Neural cell (in vitro differentiated cells): ENCODE results near the gene CRIM1. TPM values are rescaled to one million over a fixed set of nuclear protein-coding genes. Genes with fewer than 3 reads are reported as not detected.
"Not testable (repeated sequence)": the region's sequence is repeated elsewhere in the genome, so short reads cannot be mapped to it uniquely, and the experiment has no call there.

Experiments used
- H2AFZ ChIP-seq: fragments of 200-600, 300-800 bp; sonication (generic), shearing (Covaris generic); 2 replicates; pipeline ENCODE4 v1.6.0; 2014; ENCODE audit warnings: low read depth, mild to moderate bottlenecking, antibody characterized with exemption, low read length, moderate library complexity
- H3F3A ChIP-seq: fragments of 200-600 bp; shearing (Covaris generic); 2 replicates; pipeline ENCODE4 v1.6.1; 2016; ENCODE audit warnings: mild to moderate bottlenecking, moderate library complexity, mixed read lengths, antibody characterized with exemption, low read length; ENCODE audit not compliant: insufficient read depth, poor library complexity, severe bottlenecking
- H3K27ac ChIP-seq: fragments of 200-600, 300-800 bp; sonication (generic), shearing (Covaris generic); 2 replicates; pipeline ENCODE4 v1.5.1; 2014; ENCODE audit warnings: mild to moderate bottlenecking, low read length, moderate library complexity
- H3K27me3 ChIP-seq: fragments of 300-800, 200-600 bp; sonication (generic), shearing (Covaris generic); 2 replicates; pipeline ENCODE4 v1.6.0; 2014; ENCODE audit warnings: mild to moderate bottlenecking, low read depth, low read length, moderate library complexity; ENCODE audit not compliant: insufficient read depth
- H3K36me3 ChIP-seq: fragments of 300-800, 200-600 bp; sonication (generic), shearing (Covaris generic); 2 replicates; pipeline ENCODE4 v1.5.1; 2014; ENCODE audit warnings: mild to moderate bottlenecking, antibody characterized with exemption, low read length, moderate library complexity; ENCODE audit not compliant: insufficient read depth
- H3K4me2 ChIP-seq: fragments of 300-800, 200-600 bp; sonication (generic), shearing (Covaris generic); 2 replicates; pipeline ENCODE4 v1.6.0; 2014; ENCODE audit warnings: mild to moderate bottlenecking, low read length
- H3K4me3 ChIP-seq: fragments of 300-800, 200-600 bp; sonication (generic), shearing (Covaris generic); 2 replicates; pipeline ENCODE4 v1.5.1; 2014; ENCODE audit warnings: mild to moderate bottlenecking, low read length, moderate library complexity
- H3K79me2 ChIP-seq: fragments of 200-600 bp; shearing (Covaris generic); replicated peaks from 2 replicates; pipeline ENCODE4 v1.6.0; 2014; ENCODE audit warnings: mild to moderate bottlenecking, low read length, moderate library complexity; ENCODE audit not compliant: insufficient read depth
- H3K9ac ChIP-seq: fragments of 300-800, 200-600 bp; sonication (generic), shearing (Covaris generic); 2 replicates; pipeline ENCODE4 v1.6.1; 2016; ENCODE audit warnings: mild to moderate bottlenecking, low read length, mixed read lengths
- H3K9me2 ChIP-seq: fragments of 200-600 bp; shearing (Covaris generic); 2 replicates; pipeline ENCODE4 v1.6.1; 2016; ENCODE audit warnings: mild to moderate bottlenecking, low read length, mixed read lengths; ENCODE audit not compliant: insufficient read depth
- H3K9me3 ChIP-seq: fragments of 200-600, 300-800 bp; sonication (generic), shearing (Covaris generic); 2 replicates; pipeline ENCODE4 v1.6.1; 2016; ENCODE audit warnings: mild to moderate bottlenecking, mixed run types, low read length, moderate library complexity, mixed read lengths
- H4K20me1 ChIP-seq: fragments of 200-600 bp; shearing (Covaris generic); 2 replicates; pipeline ENCODE4 v1.6.1; 2016; ENCODE audit warnings: mild to moderate bottlenecking, mixed run types; ENCODE audit not compliant: insufficient read depth
- EP300 ChIP-seq: fragments of 450-650 bp; conservative IDR thresholded peaks from 2 replicates; pipeline ENCODE4 v1.6.1; 2014; ENCODE audit warnings: antibody characterized with exemption, mild to moderate bottlenecking, moderate library complexity; ENCODE audit not compliant: poor library complexity, severe bottlenecking
- EZH2 ChIP-seq: fragments of 200-600, 300-800 bp; shearing (Covaris generic), sonication (generic); IDR thresholded peaks from 2 replicates; pipeline ENCODE4 v1.6.1; 2014; ENCODE audit warnings: antibody characterized with exemption, low read length, borderline replicate concordance, mild to moderate bottlenecking; ENCODE audit not compliant: insufficient read depth, poor library complexity, severe bottlenecking
- MXI1 ChIP-seq: fragments of 450-650 bp; conservative IDR thresholded peaks from 2 replicates; pipeline ENCODE4 v1.6.1; 2014; ENCODE audit warnings: antibody characterized with exemption, mild to moderate bottlenecking; ENCODE audit not compliant: poor library complexity, severe bottlenecking
- POLR2AphosphoS5 ChIP-seq: IDR thresholded peaks from 2 replicates; pipeline ENCODE4 v1.6.1; 2012
- RAD21 ChIP-seq: fragments of 450-650 bp; conservative IDR thresholded peaks from 2 replicates; pipeline ENCODE4 v1.6.1; 2014; ENCODE audit warnings: antibody characterized with exemption, mild to moderate bottlenecking, moderate library complexity
- SMC3 ChIP-seq: fragments of 450-650 bp; conservative IDR thresholded peaks from 2 replicates; pipeline ENCODE4 v1.6.1; 2014; ENCODE audit warnings: antibody characterized with exemption, mild to moderate bottlenecking, moderate library complexity; ENCODE audit not compliant: poor library complexity
- TAF1 ChIP-seq: IDR thresholded peaks from 2 replicates; pipeline ENCODE4 v1.6.1; 2012; ENCODE audit warnings: low read depth
- polyA minus RNA-seq: library from RNA; depleted of rRNA, polyadenylated mRNA; stranded (reverse); fragments of >200 nt; gene quantifications from 2 replicates; pipeline ENCODE4 v1.2.3, GENCODE V29; 2014
- polyA plus RNA-seq: library from polyadenylated mRNA; depleted of rRNA; stranded (reverse); fragments of >200 nt; gene quantifications from 2 replicates; pipeline ENCODE4 v1.2.3, GENCODE V29; 2014
- TF ChIP-seq, protein P1 (sequence below): fragments of 450-650 bp; IDR thresholded peaks from 2 replicates; pipeline ENCODE4 v1.5.1; 2014; ENCODE audit warnings: antibody characterized with exemption, mild to moderate bottlenecking, moderate library complexity; ENCODE audit not compliant: poor library complexity, severe bottlenecking
- TF ChIP-seq, protein P2 (sequence below): IDR thresholded peaks from 2 replicates; pipeline ENCODE4 v1.6.1; 2012; ENCODE audit warnings: borderline replicate concordance

The CRIM1 gene
- polyA plus RNA-seq (6.7 and 6.8 TPM in 2 replicates), polyA minus RNA-seq (14.8 and 18.3 TPM in 2 replicates)

DNA sequence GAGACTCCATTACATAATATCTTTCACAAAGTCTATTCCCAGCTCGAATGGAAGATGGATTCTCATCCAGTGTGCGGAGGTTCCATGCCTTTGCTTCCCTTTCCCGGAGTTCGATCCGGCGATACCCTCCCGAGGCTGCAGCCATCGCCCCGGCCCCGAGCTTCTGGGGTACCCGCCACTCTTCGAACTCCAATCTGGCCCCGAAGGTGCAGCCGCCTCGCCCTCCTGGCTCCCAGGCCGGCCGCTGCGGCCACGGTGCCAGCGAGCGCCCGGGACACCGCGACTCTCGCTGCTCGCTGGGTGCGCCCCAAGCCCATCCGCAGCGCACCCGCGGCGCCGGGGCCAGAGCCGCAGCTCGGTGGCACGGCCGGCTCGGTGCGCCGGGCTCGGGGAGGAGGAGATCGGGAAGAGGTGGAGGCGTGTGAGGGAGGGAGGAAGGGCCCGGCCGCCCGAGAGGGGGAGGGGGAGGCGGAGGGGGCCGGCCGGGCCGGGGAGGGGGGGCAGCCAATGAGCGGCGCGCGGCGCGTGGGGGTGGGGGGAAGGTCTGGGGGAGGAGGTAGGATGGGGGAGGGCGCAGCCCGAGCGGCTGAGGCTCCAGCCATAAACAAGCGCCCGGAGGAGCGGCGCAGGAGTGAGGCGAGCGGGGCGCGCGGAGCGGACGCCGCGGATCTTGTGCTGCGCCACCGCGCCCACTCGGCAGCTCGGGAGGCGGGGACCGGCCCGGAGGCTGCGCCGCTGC, at the start of gene CRIM1:
Gene CRIM1, plus strand, starts transcription at position 628 of the 739 bp plus-strand sequence. CDS start 515 bp downstream, outside the sequence.
- Histone ChIP-seq H3K9me3 (no peaks in the 10 kb centered on the region), H4K20me1 (no peaks in the 10 kb centered on the region), H3K27ac (peak within 1 kb of the TSS; percentile 38), H3F3A (peaks cover 13% of the 10 kb centered on the region), H3K9ac (peak within 1 kb of the TSS; percentile 67), H3K4me3 (peak within 1 kb of the TSS; percentile 91), H3K27me3 (no peaks in the 10 kb centered on the region), H3K4me2 (peak within 1 kb of the TSS; percentile 76), H3K9me2 (no peaks in the 10 kb centered on the region), H3K36me3 (no peaks in the 10 kb centered on the region), H2AFZ (peak within 1 kb of the TSS; percentile 49), H3K79me2 (peaks cover 11% of the 10 kb centered on the region)
- TF ChIP-seq EZH2 (no peak), RAD21 (no peak), SMC3 (peak; percentile 28), MXI1 (no peak), TAF1 (no peak), EP300 (no peak), POLR2AphosphoS5 (no peak)
- TF ChIP-seq, protein P1, sequence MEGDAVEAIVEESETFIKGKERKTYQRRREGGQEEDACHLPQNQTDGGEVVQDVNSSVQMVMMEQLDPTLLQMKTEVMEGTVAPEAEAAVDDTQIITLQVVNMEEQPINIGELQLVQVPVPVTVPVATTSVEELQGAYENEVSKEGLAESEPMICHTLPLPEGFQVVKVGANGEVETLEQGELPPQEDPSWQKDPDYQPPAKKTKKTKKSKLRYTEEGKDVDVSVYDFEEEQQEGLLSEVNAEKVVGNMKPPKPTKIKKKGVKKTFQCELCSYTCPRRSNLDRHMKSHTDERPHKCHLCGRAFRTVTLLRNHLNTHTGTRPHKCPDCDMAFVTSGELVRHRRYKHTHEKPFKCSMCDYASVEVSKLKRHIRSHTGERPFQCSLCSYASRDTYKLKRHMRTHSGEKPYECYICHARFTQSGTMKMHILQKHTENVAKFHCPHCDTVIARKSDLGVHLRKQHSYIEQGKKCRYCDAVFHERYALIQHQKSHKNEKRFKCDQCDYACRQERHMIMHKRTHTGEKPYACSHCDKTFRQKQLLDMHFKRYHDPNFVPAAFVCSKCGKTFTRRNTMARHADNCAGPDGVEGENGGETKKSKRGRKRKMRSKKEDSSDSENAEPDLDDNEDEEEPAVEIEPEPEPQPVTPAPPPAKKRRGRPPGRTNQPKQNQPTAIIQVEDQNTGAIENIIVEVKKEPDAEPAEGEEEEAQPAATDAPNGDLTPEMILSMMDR = no peak

DNA sequence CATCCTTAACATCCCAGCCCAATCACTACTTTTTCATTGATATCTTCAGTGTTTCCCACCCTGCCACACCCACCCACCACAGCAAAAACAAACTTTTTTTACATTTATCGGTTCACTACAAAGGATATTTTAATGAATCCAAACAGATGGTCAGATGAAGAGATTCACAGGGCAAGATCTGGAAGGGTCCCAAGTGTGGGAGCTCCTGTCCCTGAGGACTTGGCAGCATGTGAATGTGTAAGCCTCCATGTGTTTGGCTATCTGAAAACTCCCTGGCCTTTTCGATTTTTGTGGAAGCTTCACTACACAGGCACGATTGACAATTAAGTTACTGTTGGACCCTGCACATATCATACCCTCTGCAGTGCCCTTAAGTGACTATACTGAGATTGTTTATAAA, 48.1 kb upstream of the CRIM1 start:
- H3K9me3 ChIP-seq = no peaks in the 10 kb centered on the region
- no peak overlapping the region for H3K9ac ChIP-seq
- no peaks in the 10 kb centered on the region for H3K9me2 ChIP-seq
- TF ChIP-seq EZH2 (no peak), MXI1 (no peak), SMC3 (no peak), EP300 (no peak), POLR2AphosphoS5 (no peak), TAF1 (no peak), RAD21 (no peak)
- TF ChIP-seq, protein P2, sequence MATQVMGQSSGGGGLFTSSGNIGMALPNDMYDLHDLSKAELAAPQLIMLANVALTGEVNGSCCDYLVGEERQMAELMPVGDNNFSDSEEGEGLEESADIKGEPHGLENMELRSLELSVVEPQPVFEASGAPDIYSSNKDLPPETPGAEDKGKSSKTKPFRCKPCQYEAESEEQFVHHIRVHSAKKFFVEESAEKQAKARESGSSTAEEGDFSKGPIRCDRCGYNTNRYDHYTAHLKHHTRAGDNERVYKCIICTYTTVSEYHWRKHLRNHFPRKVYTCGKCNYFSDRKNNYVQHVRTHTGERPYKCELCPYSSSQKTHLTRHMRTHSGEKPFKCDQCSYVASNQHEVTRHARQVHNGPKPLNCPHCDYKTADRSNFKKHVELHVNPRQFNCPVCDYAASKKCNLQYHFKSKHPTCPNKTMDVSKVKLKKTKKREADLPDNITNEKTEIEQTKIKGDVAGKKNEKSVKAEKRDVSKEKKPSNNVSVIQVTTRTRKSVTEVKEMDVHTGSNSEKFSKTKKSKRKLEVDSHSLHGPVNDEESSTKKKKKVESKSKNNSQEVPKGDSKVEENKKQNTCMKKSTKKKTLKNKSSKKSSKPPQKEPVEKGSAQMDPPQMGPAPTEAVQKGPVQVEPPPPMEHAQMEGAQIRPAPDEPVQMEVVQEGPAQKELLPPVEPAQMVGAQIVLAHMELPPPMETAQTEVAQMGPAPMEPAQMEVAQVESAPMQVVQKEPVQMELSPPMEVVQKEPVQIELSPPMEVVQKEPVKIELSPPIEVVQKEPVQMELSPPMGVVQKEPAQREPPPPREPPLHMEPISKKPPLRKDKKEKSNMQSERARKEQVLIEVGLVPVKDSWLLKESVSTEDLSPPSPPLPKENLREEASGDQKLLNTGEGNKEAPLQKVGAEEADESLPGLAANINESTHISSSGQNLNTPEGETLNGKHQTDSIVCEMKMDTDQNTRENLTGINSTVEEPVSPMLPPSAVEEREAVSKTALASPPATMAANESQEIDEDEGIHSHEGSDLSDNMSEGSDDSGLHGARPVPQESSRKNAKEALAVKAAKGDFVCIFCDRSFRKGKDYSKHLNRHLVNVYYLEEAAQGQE = no peak
- TF ChIP-seq, protein P1 = no peak
- no peaks in the 10 kb centered on the region for H4K20me1 ChIP-seq
- H3K27me3 ChIP-seq = no peaks in the 10 kb centered on the region
- no peaks in the 10 kb centered on the region for H3K36me3 ChIP-seq
- H3K4me3 ChIP-seq = no peak overlapping the region
- H2AFZ ChIP-seq = no peak overlapping the region
- H3K79me2 ChIP-seq = no peaks in the 10 kb centered on the region
- no peaks in the 10 kb centered on the region for H3F3A ChIP-seq
- H3K27ac ChIP-seq = no peak overlapping the region
- no peak overlapping the region for H3K4me2 ChIP-seq

DNA sequence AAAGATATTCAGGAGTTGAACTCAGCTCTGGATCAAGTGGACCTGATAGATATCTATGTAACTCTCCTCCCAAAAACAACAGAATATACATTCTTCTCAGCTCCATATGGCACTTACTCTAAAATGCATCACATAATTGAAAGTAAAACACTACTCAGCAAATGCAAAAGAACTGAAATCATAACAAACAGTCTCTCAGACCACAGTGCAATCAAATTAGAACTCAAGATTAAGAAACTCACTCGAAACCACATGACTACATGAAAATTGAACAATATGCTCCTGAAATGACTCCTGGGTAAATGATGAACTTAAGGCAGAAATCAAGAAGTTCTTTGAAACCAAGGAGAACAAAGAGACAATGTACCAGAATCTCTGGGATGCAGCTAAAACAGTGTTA, 45.1 kb upstream of the CRIM1 start:
- not testable (repeated sequence) for H3K27me3 ChIP-seq, H3K9ac ChIP-seq, H3K9me2 ChIP-seq, H2AFZ ChIP-seq, H4K20me1 ChIP-seq, H3K4me2 ChIP-seq, H3K4me3 ChIP-seq, H3K79me2 ChIP-seq, H3K9me3 ChIP-seq, H3K27ac ChIP-seq, H3F3A ChIP-seq, H3K36me3 ChIP-seq
